ENCODE results near the gene KCNT1.

- no peak for TF ChIP-seq GATA3 (IDR thresholded peaks at IDR 0.05; ENCODE audit: borderline replicate concordance)
- TF ChIP-seq POLR2A (IDR thresholded peaks at IDR 0.05; ENCODE audit: low read length), result no peak
- TF ChIP-seq, protein P1, sequence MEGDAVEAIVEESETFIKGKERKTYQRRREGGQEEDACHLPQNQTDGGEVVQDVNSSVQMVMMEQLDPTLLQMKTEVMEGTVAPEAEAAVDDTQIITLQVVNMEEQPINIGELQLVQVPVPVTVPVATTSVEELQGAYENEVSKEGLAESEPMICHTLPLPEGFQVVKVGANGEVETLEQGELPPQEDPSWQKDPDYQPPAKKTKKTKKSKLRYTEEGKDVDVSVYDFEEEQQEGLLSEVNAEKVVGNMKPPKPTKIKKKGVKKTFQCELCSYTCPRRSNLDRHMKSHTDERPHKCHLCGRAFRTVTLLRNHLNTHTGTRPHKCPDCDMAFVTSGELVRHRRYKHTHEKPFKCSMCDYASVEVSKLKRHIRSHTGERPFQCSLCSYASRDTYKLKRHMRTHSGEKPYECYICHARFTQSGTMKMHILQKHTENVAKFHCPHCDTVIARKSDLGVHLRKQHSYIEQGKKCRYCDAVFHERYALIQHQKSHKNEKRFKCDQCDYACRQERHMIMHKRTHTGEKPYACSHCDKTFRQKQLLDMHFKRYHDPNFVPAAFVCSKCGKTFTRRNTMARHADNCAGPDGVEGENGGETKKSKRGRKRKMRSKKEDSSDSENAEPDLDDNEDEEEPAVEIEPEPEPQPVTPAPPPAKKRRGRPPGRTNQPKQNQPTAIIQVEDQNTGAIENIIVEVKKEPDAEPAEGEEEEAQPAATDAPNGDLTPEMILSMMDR (IDR thresholded peaks at IDR 0.05), result no peak
- no peak for TF ChIP-seq PBX3 (IDR thresholded peaks at IDR 0.05)
- no peak for TF ChIP-seq HOXA7 (CRISPR knock-in tag; IDR thresholded peaks at IDR 0.05)
- TF ChIP-seq SMC3 (IDR thresholded peaks at IDR 0.05), result no peak
- no peak for TF ChIP-seq RCOR1 (IDR thresholded peaks at IDR 0.05; ENCODE audit: low read depth, low read length)
- TF ChIP-seq RFX5 (IDR thresholded peaks at IDR 0.05), result no peak
- no peak for TF ChIP-seq EHMT2 (IDR thresholded peaks at IDR 0.05; ENCODE audit: low read depth)
- TF ChIP-seq NFE2L2 (conservative IDR thresholded peaks at IDR 0.05; ENCODE audit: low read length), result no peak
- TF ChIP-seq, protein P2, sequence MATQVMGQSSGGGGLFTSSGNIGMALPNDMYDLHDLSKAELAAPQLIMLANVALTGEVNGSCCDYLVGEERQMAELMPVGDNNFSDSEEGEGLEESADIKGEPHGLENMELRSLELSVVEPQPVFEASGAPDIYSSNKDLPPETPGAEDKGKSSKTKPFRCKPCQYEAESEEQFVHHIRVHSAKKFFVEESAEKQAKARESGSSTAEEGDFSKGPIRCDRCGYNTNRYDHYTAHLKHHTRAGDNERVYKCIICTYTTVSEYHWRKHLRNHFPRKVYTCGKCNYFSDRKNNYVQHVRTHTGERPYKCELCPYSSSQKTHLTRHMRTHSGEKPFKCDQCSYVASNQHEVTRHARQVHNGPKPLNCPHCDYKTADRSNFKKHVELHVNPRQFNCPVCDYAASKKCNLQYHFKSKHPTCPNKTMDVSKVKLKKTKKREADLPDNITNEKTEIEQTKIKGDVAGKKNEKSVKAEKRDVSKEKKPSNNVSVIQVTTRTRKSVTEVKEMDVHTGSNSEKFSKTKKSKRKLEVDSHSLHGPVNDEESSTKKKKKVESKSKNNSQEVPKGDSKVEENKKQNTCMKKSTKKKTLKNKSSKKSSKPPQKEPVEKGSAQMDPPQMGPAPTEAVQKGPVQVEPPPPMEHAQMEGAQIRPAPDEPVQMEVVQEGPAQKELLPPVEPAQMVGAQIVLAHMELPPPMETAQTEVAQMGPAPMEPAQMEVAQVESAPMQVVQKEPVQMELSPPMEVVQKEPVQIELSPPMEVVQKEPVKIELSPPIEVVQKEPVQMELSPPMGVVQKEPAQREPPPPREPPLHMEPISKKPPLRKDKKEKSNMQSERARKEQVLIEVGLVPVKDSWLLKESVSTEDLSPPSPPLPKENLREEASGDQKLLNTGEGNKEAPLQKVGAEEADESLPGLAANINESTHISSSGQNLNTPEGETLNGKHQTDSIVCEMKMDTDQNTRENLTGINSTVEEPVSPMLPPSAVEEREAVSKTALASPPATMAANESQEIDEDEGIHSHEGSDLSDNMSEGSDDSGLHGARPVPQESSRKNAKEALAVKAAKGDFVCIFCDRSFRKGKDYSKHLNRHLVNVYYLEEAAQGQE (IDR thresholded peaks at IDR 0.05), result no peak
Observed at GRCh38 chr9:135777623-135778177, 75.7 kb downstream of the KCNT1 start.
